Activated CD8-positive, alpha-beta T cell treated with anti-CD3 and anti-CD28 coated beads for 36 hours (primary cell): ENCODE measurements around the gene TAS2R60. TPM values are rescaled to one million over a fixed set of nuclear protein-coding genes. Genes with fewer than 3 reads are reported as not detected.
"Not testable (repeated sequence)": the region's sequence is repeated elsewhere in the genome, so short reads cannot be mapped to it uniquely, and the experiment has no call there.

Source experiments
- ATAC-seq: fragments of 200-7000 bp; cut with Tn5 transposase; one replicate; pipeline ENCODE4 v1.10.0; 2021; ENCODE audit warnings: mild to moderate bottlenecking, moderate library complexity
- CTCF ChIA-PET: fragments of 350-600 bp; sonication (Branson Sonifier 250); formaldehyde crosslinking; loops from one replicate; lab custom pipeline; 2021; ENCODE audit warnings: antibody characterized with exemption; lab: Charles Lee
- POLR2A ChIA-PET: fragments of 350-600 bp; sonication (Branson Sonifier 250); formaldehyde crosslinking; loops from one replicate; lab custom pipeline; 2021; ENCODE audit warnings: antibody characterized with exemption; lab: Charles Lee
- DNase-seq: peaks from one replicate; pipeline ENCODE4 v3.0.0-alpha.2; 2020
- H3K27ac Mint-ChIP-seq: one replicate; pipeline ENCODE4 v1.8.0; 2021; ENCODE audit warnings: mild to moderate bottlenecking, mixed read lengths
- H3K27me3 Mint-ChIP-seq: one replicate; pipeline ENCODE4 v1.8.0; 2021; ENCODE audit warnings: mixed read lengths
- H3K36me3 Mint-ChIP-seq: one replicate; pipeline ENCODE4 v1.8.0; 2021; ENCODE audit warnings: low read depth, mixed read lengths
- H3K4me1 Mint-ChIP-seq: one replicate; pipeline ENCODE4 v1.8.0; 2021; ENCODE audit warnings: low read depth, mixed read lengths
- H3K4me3 Mint-ChIP-seq: one replicate; pipeline ENCODE4 v1.8.0; 2021; ENCODE audit warnings: mild to moderate bottlenecking, moderate library complexity, mixed read lengths
- H3K9me3 Mint-ChIP-seq: one replicate; pipeline ENCODE4 v1.8.0; 2021; ENCODE audit warnings: mixed read lengths
- intact Hi-C: fragments of 100-400 bp; cut with micrococcal nuclease; formaldehyde crosslinking; loops from one replicate; pipeline ENCODE4 v1.10.0; 2022
- total RNA-seq, 2 experiments: library from RNA; stranded (reverse); gene quantifications; one replicate each; pipeline ENCODE4 v1.2.3, GENCODE V29; 2021
- TF ChIP-seq, protein P1 (sequence below): fragments of 200-600 bp; IDR thresholded peaks from one replicate; pipeline ENCODE4 v1.8.0; 2022; ENCODE audit warnings: antibody characterized with exemption, mild to moderate bottlenecking

TAS2R60 gene
- total RNA-seq, 2 experiments from 2014 or later: not detected

DNA sequence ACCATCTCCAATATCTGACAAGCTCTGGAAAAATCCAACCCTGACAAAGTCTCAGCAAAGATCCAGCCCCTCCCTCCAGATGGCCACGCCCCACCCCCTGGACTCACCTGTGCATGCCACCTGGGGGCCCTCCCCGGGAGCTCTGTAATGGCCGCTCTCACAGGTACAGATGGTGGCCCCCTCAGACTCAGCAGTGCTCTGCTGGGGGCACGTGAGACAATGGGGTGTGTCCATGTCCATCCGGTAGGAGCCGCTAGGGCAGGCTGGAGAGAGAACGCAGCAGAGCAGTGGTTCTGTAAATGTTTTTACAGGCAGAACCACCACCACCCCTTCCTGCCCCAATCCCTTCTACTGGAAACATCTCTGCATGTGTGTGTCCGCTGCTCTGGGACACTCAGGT lies 44.1 kb upstream of the TAS2R60 start:
- Mint-ChIP-seq H3K9me3 (no peaks in the 10 kb centered on the region), H3K36me3 (no peaks in the 10 kb centered on the region), H3K4me1 (peaks cover 13% of the 10 kb centered on the region), H3K27ac (no peak overlapping the region), H3K27me3 (no peaks in the 10 kb centered on the region), H3K4me3 (no peak overlapping the region)
- TF ChIP-seq, protein P1, sequence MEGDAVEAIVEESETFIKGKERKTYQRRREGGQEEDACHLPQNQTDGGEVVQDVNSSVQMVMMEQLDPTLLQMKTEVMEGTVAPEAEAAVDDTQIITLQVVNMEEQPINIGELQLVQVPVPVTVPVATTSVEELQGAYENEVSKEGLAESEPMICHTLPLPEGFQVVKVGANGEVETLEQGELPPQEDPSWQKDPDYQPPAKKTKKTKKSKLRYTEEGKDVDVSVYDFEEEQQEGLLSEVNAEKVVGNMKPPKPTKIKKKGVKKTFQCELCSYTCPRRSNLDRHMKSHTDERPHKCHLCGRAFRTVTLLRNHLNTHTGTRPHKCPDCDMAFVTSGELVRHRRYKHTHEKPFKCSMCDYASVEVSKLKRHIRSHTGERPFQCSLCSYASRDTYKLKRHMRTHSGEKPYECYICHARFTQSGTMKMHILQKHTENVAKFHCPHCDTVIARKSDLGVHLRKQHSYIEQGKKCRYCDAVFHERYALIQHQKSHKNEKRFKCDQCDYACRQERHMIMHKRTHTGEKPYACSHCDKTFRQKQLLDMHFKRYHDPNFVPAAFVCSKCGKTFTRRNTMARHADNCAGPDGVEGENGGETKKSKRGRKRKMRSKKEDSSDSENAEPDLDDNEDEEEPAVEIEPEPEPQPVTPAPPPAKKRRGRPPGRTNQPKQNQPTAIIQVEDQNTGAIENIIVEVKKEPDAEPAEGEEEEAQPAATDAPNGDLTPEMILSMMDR: no peak
- intact Hi-C loops: no loop called here
- ATAC-seq (no peak), DNase-seq (no peak)
- POLR2A ChIA-PET: no interaction called here
- CTCF ChIA-PET: interaction anchor here (1.1 kb wide), 1 partner anchor 11 kb away, joined by 3 read pairs; no protein-coding TSS in a partner anchor

DNA sequence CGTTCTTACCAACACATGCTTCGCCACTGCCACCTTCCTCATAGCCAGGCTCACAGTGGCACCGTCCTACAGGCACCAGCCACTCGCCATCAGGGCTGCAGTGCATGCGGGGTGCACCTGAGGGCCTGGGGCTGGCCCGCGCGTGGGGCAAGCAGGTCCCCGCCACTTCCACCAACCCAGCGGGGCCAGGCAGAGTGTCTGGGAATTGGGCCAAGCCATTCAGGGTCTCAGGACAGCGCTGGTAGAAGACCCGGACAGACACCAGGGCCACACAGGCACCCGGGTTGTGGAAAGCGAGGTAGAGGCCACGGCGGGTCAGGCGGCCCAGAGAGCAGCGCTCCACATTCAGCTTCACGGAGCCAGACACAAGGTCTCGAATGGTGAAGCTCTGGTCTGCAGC lies 43.6 kb upstream of the TAS2R60 start:
- Mint-ChIP-seq H3K4me3 (no peak overlapping the region), H3K9me3 (no peaks in the 10 kb centered on the region), H3K36me3 (no peaks in the 10 kb centered on the region), H3K27ac (no peak overlapping the region), H3K4me1 (peaks cover 15% of the 10 kb centered on the region), H3K27me3 (no peaks in the 10 kb centered on the region)
- intact Hi-C loops: no loop called here
- ATAC-seq (no peak), DNase-seq (no peak)
- ChIA-PET CTCF (no interaction called here), POLR2A (no interaction called here)
- TF ChIP-seq, protein P1: no peak

DNA sequence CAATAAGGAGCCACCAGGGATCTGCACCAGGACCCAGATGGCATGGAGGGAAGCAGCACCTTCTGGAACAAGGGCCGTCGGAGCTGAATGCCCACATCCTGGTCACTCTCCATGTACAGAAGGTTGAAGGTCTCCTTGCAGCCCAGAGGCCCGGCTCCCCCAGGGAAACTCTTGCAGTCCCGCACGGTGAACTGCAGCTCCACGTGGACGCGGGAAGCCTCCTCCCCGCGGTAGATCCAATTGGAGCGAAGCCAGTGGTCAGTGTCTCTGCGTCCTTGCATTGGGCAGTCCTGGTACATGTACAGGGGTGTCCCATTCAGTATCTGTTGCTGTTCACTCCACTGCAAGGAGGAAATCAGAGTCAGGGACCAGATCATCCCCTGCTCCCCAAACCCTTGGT lies 42.0 kb upstream of the TAS2R60 start:
- intact Hi-C loops: no loop called here
- H3K4me1 Mint-ChIP-seq: peaks cover 18% of the 10 kb centered on the region
- DNase-seq (no peak), ATAC-seq (no peak)
- no peaks in the 10 kb centered on the region for H3K27me3 Mint-ChIP-seq
- H3K9me3 Mint-ChIP-seq: no peaks in the 10 kb centered on the region
- TF ChIP-seq, protein P1: no peak
- POLR2A ChIA-PET: interaction anchor here (1.3 kb wide), 1 partner anchor 134 kb away, joined by 3 read pairs; no protein-coding TSS in a partner anchor
- no peak overlapping the region for H3K4me3 Mint-ChIP-seq
- no peaks in the 10 kb centered on the region for H3K36me3 Mint-ChIP-seq
- H3K27ac Mint-ChIP-seq: no peak overlapping the region
- CTCF ChIA-PET: interaction anchor here (1.2 to 7.9 kb wide), 3 partner anchors 13 to 186 kb away, joined by 3 to 78 read pairs (median 11); no protein-coding TSS in a partner anchor

DNA sequence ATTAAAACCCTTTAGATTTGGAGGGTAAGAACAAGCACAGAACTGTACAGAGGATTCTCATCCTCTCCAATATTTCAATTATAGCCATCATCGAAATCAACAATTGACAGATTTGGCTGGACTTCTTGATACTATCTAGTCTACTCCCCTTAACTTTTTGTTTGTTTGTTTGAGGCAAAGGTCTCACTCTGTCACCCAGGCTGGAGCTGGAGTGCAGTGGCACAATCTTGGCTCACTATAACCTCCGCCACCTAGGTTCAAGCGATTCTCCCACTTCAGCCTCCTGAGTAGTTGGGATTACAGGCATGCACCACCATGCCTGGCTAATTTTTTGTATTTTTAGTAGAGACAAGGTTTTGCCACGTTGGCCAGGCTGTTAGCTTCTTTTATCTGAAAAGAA lies 41.0 kb upstream of the TAS2R60 start:
- intact Hi-C loops, H3K4me3 Mint-ChIP-seq, ATAC-seq, H3K9me3 Mint-ChIP-seq, H3K27me3 Mint-ChIP-seq, DNase-seq, H3K36me3 Mint-ChIP-seq, H3K27ac Mint-ChIP-seq: not testable (repeated sequence)
- H3K4me1 Mint-ChIP-seq: peaks cover 27% of the 10 kb centered on the region
- POLR2A ChIA-PET: interaction anchor here (0.7 to 1.3 kb wide), 3 partner anchors 18 to 135 kb away, joined by 3 read pairs; no protein-coding TSS in a partner anchor
- CTCF ChIA-PET: interaction anchor here (0.7 to 7.9 kb wide), 5 partner anchors 14 to 186 kb away, joined by 3 to 78 read pairs (median 3); no protein-coding TSS in a partner anchor

DNA sequence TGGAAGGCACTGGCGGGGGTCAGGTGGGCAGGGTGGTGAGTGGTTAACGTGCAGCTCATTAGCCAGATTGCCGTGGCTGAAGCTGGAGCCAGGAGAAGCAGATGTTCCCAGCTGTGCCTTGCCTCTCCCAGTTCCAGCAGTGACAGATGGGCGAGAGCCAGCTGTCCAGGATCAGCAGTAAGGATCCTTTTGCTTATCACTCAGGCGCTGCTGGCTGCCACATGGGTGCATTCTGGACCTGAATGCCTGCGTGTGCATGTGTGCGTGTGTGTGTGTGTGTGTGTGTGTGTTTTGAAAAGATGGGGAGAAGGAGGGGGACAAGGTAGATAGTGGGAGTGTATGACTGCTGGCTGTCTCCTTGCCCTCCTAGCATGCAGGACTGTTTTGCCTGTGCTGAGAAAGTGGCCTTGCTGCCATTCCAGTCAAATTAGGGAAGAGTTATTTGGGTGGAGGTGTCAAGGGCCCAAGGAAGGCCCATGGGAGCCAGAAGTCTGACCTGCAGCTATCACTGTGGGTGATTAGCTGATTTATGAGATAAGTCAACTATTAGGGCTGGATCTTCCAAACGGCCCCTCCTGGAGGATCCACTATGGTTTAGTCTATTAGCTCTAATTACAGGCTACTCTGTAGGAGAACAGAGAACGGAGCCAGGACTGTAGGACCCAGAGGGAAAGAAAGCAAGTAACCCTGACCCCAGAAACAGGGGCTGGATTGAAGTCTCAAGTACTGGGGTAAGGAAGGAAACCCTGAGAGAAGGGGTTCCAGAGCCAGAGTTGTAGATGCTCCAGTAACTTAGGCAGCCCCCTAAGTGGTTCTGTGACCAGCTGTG lies 37.9 kb upstream of the TAS2R60 start:
- Mint-ChIP-seq H3K4me3 (no peak overlapping the region), H3K4me1 (peaks cover 54% of the 10 kb centered on the region), H3K27me3 (no peaks in the 10 kb centered on the region), H3K27ac (no peak overlapping the region), H3K36me3 (no peaks in the 10 kb centered on the region), H3K9me3 (no peaks in the 10 kb centered on the region)
- no peak for ATAC-seq
- ChIA-PET CTCF (interaction anchor here (1.0 to 7.9 kb wide), 7 partner anchors 10 to 190 kb away, joined by 3 to 78 read pairs (median 4); no protein-coding TSS in a partner anchor), POLR2A (interaction anchor here (0.7 to 3.0 kb wide), 5 partner anchors 16 to 117 kb away, joined by 3 to 11 read pairs (median 5); no protein-coding TSS in a partner anchor)
- intact Hi-C loops: loop anchor here (5.0 kb wide), 1 partner anchor 33 kb away; no protein-coding TSS in a partner anchor
- no peak for DNase-seq
- TF ChIP-seq, protein P1: no peak
